Measurements from ENCODE around the gene CLDN12. TPM values are rescaled to one million over a fixed set of nuclear protein-coding genes. Genes with fewer than 3 reads are reported as not detected.

The CLDN12 gene
- total and polyA plus RNA-seq, 2 of the 13 experiments (the other 11 are each of a cell fraction or from before 2014, with no cell fraction given) = 44.1 to 114 TPM

DNA sequence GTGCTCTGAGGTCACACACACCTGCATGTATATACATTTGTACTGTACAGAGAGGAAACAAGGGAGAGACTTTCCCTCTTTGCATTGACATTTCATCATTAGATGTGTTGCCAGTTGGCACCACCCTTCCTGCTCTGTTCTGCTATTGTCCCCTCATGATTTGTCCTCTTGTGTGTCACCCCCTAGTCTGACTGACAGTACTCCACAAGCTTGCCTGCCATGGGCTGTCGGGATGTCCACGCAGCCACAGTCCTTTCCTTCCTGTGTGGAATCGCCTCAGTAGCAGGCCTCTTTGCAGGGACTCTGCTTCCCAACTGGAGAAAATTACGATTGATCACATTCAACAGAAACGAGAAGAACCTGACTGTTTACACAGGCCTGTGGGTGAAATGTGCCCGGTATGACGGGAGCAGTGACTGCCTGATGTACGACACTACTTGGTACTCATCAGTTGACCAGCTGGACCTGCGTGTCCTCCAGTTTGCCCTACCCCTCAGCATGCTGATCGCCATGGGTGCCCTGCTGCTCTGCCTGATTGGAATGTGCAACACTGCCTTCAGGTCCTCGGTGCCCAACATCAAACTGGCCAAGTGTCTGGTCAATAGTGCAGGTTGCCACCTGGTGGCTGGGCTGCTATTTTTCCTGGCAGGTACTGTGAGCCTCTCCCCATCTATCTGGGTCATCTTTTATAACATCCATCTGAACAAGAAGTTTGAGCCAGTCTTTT is 9.4 kb downstream of the CLDN12 start (continued):
- TF ChIP-seq XRCC5 (optimal IDR thresholded peaks at IDR 0.05; ENCODE audit: low read length) (peak; percentile 38), ZMYM4 (CRISPR knock-in tag; IDR thresholded peaks at IDR 0.05) (peak; percentile 44; the same call in 1 of the 2 replicates), SNRNP70 (IDR thresholded peaks at IDR 0.05; ENCODE audit: low read depth, low read length) (no peak), KDM6A (CRISPR knock-in tag; IDR thresholded peaks at IDR 0.05; ENCODE audit: low read depth) (no peak)
- TF ChIP-seq, protein P1, sequence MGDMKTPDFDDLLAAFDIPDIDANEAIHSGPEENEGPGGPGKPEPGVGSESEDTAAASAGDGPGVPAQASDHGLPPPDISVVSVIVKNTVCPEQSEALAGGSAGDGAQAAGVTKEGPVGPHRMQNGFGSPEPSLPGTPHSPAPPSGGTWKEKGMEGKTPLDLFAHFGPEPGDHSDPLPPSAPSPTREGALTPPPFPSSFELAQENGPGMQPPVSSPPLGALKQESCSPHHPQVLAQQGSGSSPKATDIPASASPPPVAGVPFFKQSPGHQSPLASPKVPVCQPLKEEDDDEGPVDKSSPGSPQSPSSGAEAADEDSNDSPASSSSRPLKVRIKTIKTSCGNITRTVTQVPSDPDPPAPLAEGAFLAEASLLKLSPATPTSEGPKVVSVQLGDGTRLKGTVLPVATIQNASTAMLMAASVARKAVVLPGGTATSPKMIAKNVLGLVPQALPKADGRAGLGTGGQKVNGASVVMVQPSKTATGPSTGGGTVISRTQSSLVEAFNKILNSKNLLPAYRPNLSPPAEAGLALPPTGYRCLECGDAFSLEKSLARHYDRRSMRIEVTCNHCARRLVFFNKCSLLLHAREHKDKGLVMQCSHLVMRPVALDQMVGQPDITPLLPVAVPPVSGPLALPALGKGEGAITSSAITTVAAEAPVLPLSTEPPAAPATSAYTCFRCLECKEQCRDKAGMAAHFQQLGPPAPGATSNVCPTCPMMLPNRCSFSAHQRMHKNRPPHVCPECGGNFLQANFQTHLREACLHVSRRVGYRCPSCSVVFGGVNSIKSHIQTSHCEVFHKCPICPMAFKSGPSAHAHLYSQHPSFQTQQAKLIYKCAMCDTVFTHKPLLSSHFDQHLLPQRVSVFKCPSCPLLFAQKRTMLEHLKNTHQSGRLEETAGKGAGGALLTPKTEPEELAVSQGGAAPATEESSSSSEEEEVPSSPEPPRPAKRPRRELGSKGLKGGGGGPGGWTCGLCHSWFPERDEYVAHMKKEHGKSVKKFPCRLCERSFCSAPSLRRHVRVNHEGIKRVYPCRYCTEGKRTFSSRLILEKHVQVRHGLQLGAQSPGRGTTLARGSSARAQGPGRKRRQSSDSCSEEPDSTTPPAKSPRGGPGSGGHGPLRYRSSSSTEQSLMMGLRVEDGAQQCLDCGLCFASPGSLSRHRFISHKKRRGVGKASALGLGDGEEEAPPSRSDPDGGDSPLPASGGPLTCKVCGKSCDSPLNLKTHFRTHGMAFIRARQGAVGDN (CRISPR knock-in tag; IDR thresholded peaks at IDR 0.05) = peak; percentile 39; the same call in 1 of the 2 replicates
- TF ChIP-seq, protein P2, sequence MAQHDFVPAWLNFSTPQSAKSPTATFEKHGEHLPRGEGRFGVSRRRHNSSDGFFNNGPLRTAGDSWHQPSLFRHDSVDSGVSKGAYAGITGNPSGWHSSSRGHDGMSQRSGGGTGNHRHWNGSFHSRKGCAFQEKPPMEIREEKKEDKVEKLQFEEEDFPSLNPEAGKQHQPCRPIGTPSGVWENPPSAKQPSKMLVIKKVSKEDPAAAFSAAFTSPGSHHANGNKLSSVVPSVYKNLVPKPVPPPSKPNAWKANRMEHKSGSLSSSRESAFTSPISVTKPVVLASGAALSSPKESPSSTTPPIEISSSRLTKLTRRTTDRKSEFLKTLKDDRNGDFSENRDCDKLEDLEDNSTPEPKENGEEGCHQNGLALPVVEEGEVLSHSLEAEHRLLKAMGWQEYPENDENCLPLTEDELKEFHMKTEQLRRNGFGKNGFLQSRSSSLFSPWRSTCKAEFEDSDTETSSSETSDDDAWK (CRISPR knock-in tag; IDR thresholded peaks at IDR 0.05) = no peak

DNA sequence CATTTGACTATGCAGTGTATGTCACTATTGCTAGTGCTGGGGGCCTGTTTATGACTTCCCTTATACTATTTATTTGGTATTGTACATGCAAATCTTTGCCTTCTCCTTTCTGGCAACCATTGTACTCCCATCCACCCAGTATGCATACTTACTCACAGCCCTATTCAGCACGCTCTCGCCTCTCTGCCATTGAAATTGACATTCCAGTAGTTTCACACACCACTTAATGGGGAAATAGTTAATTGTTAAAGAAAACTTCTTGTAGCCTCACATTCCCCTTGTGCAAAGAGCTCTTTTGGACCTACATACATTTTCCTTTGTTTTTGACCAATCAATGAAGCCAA is 9.9 kb downstream of the CLDN12 start:
- Histone ChIP-seq H3K9me3 (ENCODE audit: low read length) (no peaks in the 10 kb centered on the region), H2AFZ (ENCODE audit: low read length) (no peak overlapping the region), H3K79me2 (ENCODE audit: insufficient read depth, low read length) (peaks cover 34% of the 10 kb centered on the region), H3K9ac (ENCODE audit: insufficient read depth, low read depth, low read length) (no peak overlapping the region), H3K4me2 (ENCODE audit: low read depth, low read length) (no peak overlapping the region), H3K4me3 (replicated peaks in 1 of 3; ENCODE audit: insufficient read depth in 1 of 3, low read depth in 2 of 3, low read length in 3 of 3) (no peak overlapping the region), H3K27me3 (ENCODE audit: control insufficient read depth in 1 of 2, insufficient read depth in 2 of 2, low read length in 2 of 2) (no peaks in the 10 kb centered on the region), H3K27ac (ENCODE audit: extremely low read length, insufficient read depth, low read length) (no peak overlapping the region), H3K4me1 (ENCODE audit: insufficient read depth, low read length) (peaks cover 44% of the 10 kb centered on the region), H4K20me1 (ENCODE audit: insufficient read depth, low read length) (no peaks in the 10 kb centered on the region), H3K36me3 (replicated peaks in 1 of 2; ENCODE audit: control insufficient read depth in 1 of 2, insufficient read depth in 2 of 2, low read length in 2 of 2) (peaks cover 5 to 38% of the 10 kb centered on the region in 2 experiments; a peak in 4 of 5 replicates)
- ChIA-PET POLR2A (no interaction called here), CTCF (ENCODE audit: low intra/inter-chr PET ratio, low total read pairs) (interaction anchor here (0.8 to 1.0 kb wide), 2 partner anchors 67 to 100 kb away, joined by 3 read pairs; partner anchors contain the start of gene GTPBP10)
- FAIRE-seq (no peak), ATAC-seq (no peak), DNase-seq (ENCODE audit: low spot score) (no peak)
- no peak for TF ChIP-seq ZNF3 (CRISPR knock-in tag; IDR thresholded peaks at IDR 0.05)
- 0 out of 2 replicates have a peak, but pooled peaks have one; percentile 3 for TF ChIP-seq RAD21 (CRISPR knock-in tag; IDR thresholded peaks at IDR 0.05)
- TF ChIP-seq ZNF883 (CRISPR knock-in tag; IDR thresholded peaks at IDR 0.05; ENCODE audit: not compliant biosample characterization) = no peak
- intact Hi-C loops (cut with micrococcal nuclease; ENCODE audit: unreplicated experiment) = loop anchor here (1.0 to 5.0 kb wide), 3 partner anchors 67 to 261 kb away; partner anchors contain the start of genes GTPBP10 and STEAP1
- in situ Hi-C loops (cut with HindIII; ENCODE audit: extremely low pct_ligation_motif_present, low pct_unique_long_range_greater_than_20kb) = loop anchor here (10.0 kb wide), 1 partner anchor 258 kb away; the partner anchor contains the start of gene STEAP1
- BruUV-seq (replicated peaks) = no TSS peak
- 98% methylated on average over 2 of the region's 2 CpGs for WGBS (ENCODE audit: low lambda C conversion rate)

Measured in HepG2 (cell line).